ENCODE results near the gene TAF7.
"Not testable (repeated sequence)": the region's sequence is repeated elsewhere in the genome, so short reads cannot be mapped to it uniquely, and the experiment has no call there.

The TAF7 gene

GRCh38 chr5:141338538-141339306, 18.1 kb upstream of the TAF7 start, which contains the start of gene PCDHGA2:
PCDHGA2 (plus strand) TSS chr5:141338760.
- TF ChIP-seq CTCF (IDR thresholded peaks at IDR 0.05; ENCODE audit: control insufficient read depth, insufficient read depth, low read depth, low read length, missing control alignments): peak; percentile 73
- DNase-seq (ENCODE audit: low read depth): no peak
- H3K4me3 ChIP-seq (ENCODE audit: control insufficient read depth, low read depth, low read length): peak within 1 kb of the TSS; percentile 53

- not testable (repeated sequence) for H3K4me3 ChIP-seq (ENCODE audit: control insufficient read depth, low read depth, low read length); DNase-seq (ENCODE audit: low read depth)
Observed at GRCh38 chr5:141332571-141332970, 12.0 kb upstream of the TAF7 start.

- peak; percentile 46 for DNase-seq (ENCODE audit: low read depth)
- peak; percentile 74 for TF ChIP-seq CTCF (IDR thresholded peaks at IDR 0.05; ENCODE audit: control insufficient read depth, insufficient read depth, low read depth, low read length, missing control alignments)
- peak within 1 kb of the TSS; percentile 45 for H3K4me3 ChIP-seq (ENCODE audit: control insufficient read depth, low read depth, low read length)
Observed at GRCh38 chr5:141330299-141331080, 9.9 kb upstream of the TAF7 start, which contains the start of gene PCDHGA1. PCDHGA1 (plus strand) TSS chr5:141330514.

GRCh38 chr5:141328231-141328630, 7.6 kb upstream of the TAF7 start:
- no peak for DNase-seq (ENCODE audit: low read depth)
- no peak for TF ChIP-seq CTCF (IDR thresholded peaks at IDR 0.05; ENCODE audit: control insufficient read depth, insufficient read depth, low read depth, low read length, missing control alignments)
- no peak overlapping the region for H3K4me3 ChIP-seq (ENCODE audit: control insufficient read depth, low read depth, low read length)

GRCh38 chr5:141326088-141326854, 5.7 kb upstream of the TAF7 start:
- peak; percentile 39 for DNase-seq (ENCODE audit: low read depth)
- peak; percentile 85 for TF ChIP-seq CTCF (IDR thresholded peaks at IDR 0.05; ENCODE audit: control insufficient read depth, insufficient read depth, low read depth, low read length, missing control alignments)
- H3K4me3 ChIP-seq (ENCODE audit: control insufficient read depth, low read depth, low read length): peak overlapping the region; percentile 43

- no peak for TF ChIP-seq CTCF (IDR thresholded peaks at IDR 0.05; ENCODE audit: control insufficient read depth, insufficient read depth, low read depth, low read length, missing control alignments)
Observed at GRCh38 chr5:141322261-141322660, 1.7 kb upstream of the TAF7 start.

More at GRCh38 chr5:141322261-141322660, 1.7 kb upstream of the TAF7 start:
- no peak for DNase-seq (ENCODE audit: low read depth)
- no peak overlapping the region for H3K4me3 ChIP-seq (ENCODE audit: control insufficient read depth, low read depth, low read length)
